GM19328 (cell line): ENCODE measurements around the gene PCED1A.

Experiments used
- ATAC-seq: cut with Tn5 transposase; IDR thresholded peaks from one replicate; pipeline ENCODE4 v1.9.1; 2021; ENCODE audit warnings: mild to moderate bottlenecking, moderate library complexity; ENCODE audit not compliant: unreplicated experiment

Gene PCED1A

GRCh38 chr20:2840138-2840966, at the start of gene PCED1A, which contains the start of gene VPS16:
PCED1A (minus strand) TSS chr20:2840655; CDS start chr20:2839912, 743 bp downstream.
VPS16 (plus strand) TSS chr20:2840745; CDS start chr20:2840775, 30 bp downstream.
- peak; percentile 93 for ATAC-seq

GRCh38 chr20:2889797-2890196, 49.3 kb upstream of the PCED1A start:
- ATAC-seq, result no peak

GRCh38 chr20:2889209-2889608, 48.8 kb upstream of the PCED1A start:
- no peak for ATAC-seq

GRCh38 chr20:2888224-2888955, 47.9 kb upstream of the PCED1A start:
- ATAC-seq, result no peak

GRCh38 chr20:2887715-2888114, 47.3 kb upstream of the PCED1A start:
- ATAC-seq, result no peak

GRCh38 chr20:2883726-2884637, 43.5 kb upstream of the PCED1A start:
- ATAC-seq, result no peak

- ATAC-seq, result no peak
Observed at GRCh38 chr20:2880650-2881049, 40.2 kb upstream of the PCED1A start.

- no peak for ATAC-seq
Observed at GRCh38 chr20:2879146-2879545, 38.7 kb upstream of the PCED1A start.

GRCh38 chr20:2878515-2878914, 38.1 kb upstream of the PCED1A start:
- ATAC-seq, result no peak

GRCh38 chr20:2875690-2876203, 35.3 kb upstream of the PCED1A start:
- no peak for ATAC-seq

- ATAC-seq, result no peak
Observed at GRCh38 chr20:2874456-2874855, 34.0 kb upstream of the PCED1A start.

- peak; percentile 43 for ATAC-seq
Observed at GRCh38 chr20:2873747-2874041, 33.2 kb upstream of the PCED1A start.

- peak; percentile 85 for ATAC-seq
Observed at GRCh38 chr20:2873010-2873746, 32.7 kb upstream of the PCED1A start, which contains the start of gene PTPRA. PTPRA (plus strand) TSS chr20:2873481; CDS start chr20:2964278, 90,797 bp downstream.

- peak; percentile 16 for ATAC-seq
Observed at GRCh38 chr20:2872459-2873009, 32.1 kb upstream of the PCED1A start.

GRCh38 chr20:2871661-2872458, 31.4 kb upstream of the PCED1A start:
- no peak for ATAC-seq

- no peak for ATAC-seq
Observed at GRCh38 chr20:2871111-2871465, 30.6 kb upstream of the PCED1A start.

- ATAC-seq, result no peak
Observed at GRCh38 chr20:2869381-2869780, 28.9 kb upstream of the PCED1A start.

- no peak for ATAC-seq
Observed at GRCh38 chr20:2867081-2867864, 26.8 kb upstream of the PCED1A start.
